HG03460 (cell line): Measurements from ENCODE around the gene ZSCAN29.
A peak's percentile ranks its signal among the peaks of the same experiment; 100 is the strongest.

Experiments used
- ATAC-seq: cut with Tn5 transposase; IDR thresholded peaks from one replicate; pipeline ENCODE4 v1.9.1; 2021; ENCODE audit not compliant: unreplicated experiment

Gene ZSCAN29

GRCh38 chr15:43352693-43353382 is 18.0 kb downstream of the ZSCAN29 start:
- ATAC-seq: no peak

- ATAC-seq: no peak
Measured at GRCh38 chr15:43347114-43347513, 23.7 kb downstream of the ZSCAN29 start.

GRCh38 chr15:43346305-43346704 is 24.5 kb downstream of the ZSCAN29 start:
- no peak for ATAC-seq

GRCh38 chr15:43330780-43331087 is 40.1 kb downstream of the ZSCAN29 start:
- ATAC-seq: no peak

GRCh38 chr15:43329960-43330779 is 40.7 kb downstream of the ZSCAN29 start, which contains the start of gene LCMT2:
Gene LCMT2 (minus strand): TSS chr15:43330573. CDS start chr15:43330489, 84 bp downstream.
- peak; percentile 93 for ATAC-seq

- ATAC-seq: no peak
Measured at GRCh38 chr15:43329217-43329959, 41.5 kb downstream of the ZSCAN29 start.

- ATAC-seq: no peak
Measured at GRCh38 chr15:43325039-43325684, 45.7 kb downstream of the ZSCAN29 start.

GRCh38 chr15:43318990-43319771 is 51.7 kb downstream of the ZSCAN29 start:
- ATAC-seq: no peak

- no peak for ATAC-seq
Measured at GRCh38 chr15:43317566-43318184, 53.2 kb downstream of the ZSCAN29 start.

GRCh38 chr15:43316971-43317346 is 53.9 kb downstream of the ZSCAN29 start:
- no peak for ATAC-seq

GRCh38 chr15:43316016-43316970 is 54.5 kb downstream of the ZSCAN29 start:
- ATAC-seq: no peak

GRCh38 chr15:43314171-43314570 is 56.7 kb downstream of the ZSCAN29 start:
- ATAC-seq: no peak

- ATAC-seq: no peak
Measured at GRCh38 chr15:43312378-43312777, 58.5 kb downstream of the ZSCAN29 start.
